ENCODE results near the gene EIF6. TPM values are rescaled to one million over a fixed set of nuclear protein-coding genes. Genes with fewer than 3 reads are reported as not detected.

The EIF6 gene
- total RNA-seq, 1 donor from 2014 or later: 271 TPM

- no peak overlapping the region for H2AFZ ChIP-seq (ENCODE audit: low read depth, low read length)
- no peak overlapping the region for H3K9ac ChIP-seq (ENCODE audit: low read length)
- Mint-ChIP-seq H3K4me3 (ENCODE audit: unreplicated experiment) (no peak overlapping the region), H3K27ac (ENCODE audit: unreplicated experiment) (no peak overlapping the region), H3K36me3 (ENCODE audit: low read depth, unreplicated experiment) (peaks cover 3% of the 10 kb centered on the region), H3K4me1 (ENCODE audit: low read depth, unreplicated experiment) (peaks cover 18% of the 10 kb centered on the region), H3K27me3 (ENCODE audit: low read depth, unreplicated experiment) (peaks cover 1% of the 10 kb centered on the region), H3K9me3 (ENCODE audit: unreplicated experiment) (peaks cover 2% of the 10 kb centered on the region)
- DNase-seq (ENCODE audit: low read depth) (no peak), FAIRE-seq (no peak)
- TF ChIP-seq, protein P1, sequence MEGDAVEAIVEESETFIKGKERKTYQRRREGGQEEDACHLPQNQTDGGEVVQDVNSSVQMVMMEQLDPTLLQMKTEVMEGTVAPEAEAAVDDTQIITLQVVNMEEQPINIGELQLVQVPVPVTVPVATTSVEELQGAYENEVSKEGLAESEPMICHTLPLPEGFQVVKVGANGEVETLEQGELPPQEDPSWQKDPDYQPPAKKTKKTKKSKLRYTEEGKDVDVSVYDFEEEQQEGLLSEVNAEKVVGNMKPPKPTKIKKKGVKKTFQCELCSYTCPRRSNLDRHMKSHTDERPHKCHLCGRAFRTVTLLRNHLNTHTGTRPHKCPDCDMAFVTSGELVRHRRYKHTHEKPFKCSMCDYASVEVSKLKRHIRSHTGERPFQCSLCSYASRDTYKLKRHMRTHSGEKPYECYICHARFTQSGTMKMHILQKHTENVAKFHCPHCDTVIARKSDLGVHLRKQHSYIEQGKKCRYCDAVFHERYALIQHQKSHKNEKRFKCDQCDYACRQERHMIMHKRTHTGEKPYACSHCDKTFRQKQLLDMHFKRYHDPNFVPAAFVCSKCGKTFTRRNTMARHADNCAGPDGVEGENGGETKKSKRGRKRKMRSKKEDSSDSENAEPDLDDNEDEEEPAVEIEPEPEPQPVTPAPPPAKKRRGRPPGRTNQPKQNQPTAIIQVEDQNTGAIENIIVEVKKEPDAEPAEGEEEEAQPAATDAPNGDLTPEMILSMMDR (IDR thresholded peaks at IDR 0.05; ENCODE audit: insufficient read depth, low read depth, low read length): no peak
- no peak for TF ChIP-seq EZH2 (IDR thresholded peaks at IDR 0.05; ENCODE audit: insufficient read depth, low read length)
- peaks cover 22% of the 10 kb centered on the region for H3K27me3 ChIP-seq (ENCODE audit: insufficient read depth, low read length)
- H3K36me3 ChIP-seq (ENCODE audit: insufficient read depth, low read length): no peaks in the 10 kb centered on the region
- H3K4me1 ChIP-seq (ENCODE audit: insufficient read depth, low read length): no peaks in the 10 kb centered on the region
- H3K4me2 ChIP-seq (ENCODE audit: low read length): no peak overlapping the region
- H3K27ac ChIP-seq (ENCODE audit: low read depth, low read length): no peak overlapping the region
- H3K79me2 ChIP-seq (ENCODE audit: insufficient read depth, low read length): no peaks in the 10 kb centered on the region
- no peak overlapping the region for H3K4me3 ChIP-seq (ENCODE audit: insufficient read depth, low read depth, low read length)
- no peaks in the 10 kb centered on the region for H3K9me3 ChIP-seq (ENCODE audit: insufficient read depth, low read depth, low read length)
- no peaks in the 10 kb centered on the region for H4K20me1 ChIP-seq (ENCODE audit: insufficient read depth, low read length)
Observed at GRCh38 chr20:35243986-35244385, 40.6 kb downstream of the EIF6 start.

DNA sequence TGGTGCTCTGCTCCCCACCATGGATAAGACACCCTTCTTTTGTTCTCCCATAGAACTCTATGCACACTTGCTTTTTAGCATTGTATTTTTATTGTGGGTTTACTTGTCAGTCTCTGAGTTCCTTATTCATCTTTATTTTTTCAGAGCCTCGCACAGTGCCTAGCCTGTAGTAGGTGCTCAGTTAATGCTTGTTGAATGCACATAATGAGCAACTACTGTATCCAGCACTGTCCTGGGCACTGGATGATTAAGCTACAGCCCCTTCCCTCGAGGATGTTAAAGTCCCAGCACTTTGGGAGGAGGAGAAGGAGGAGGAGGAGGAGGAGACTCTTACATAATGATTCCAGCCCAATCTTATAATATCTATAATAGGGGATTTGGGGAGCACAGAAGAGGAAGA lies 41.3 kb downstream of the EIF6 start:
- Histone ChIP-seq H3K36me3 (ENCODE audit: insufficient read depth, low read length) (no peaks in the 10 kb centered on the region), H3K4me1 (ENCODE audit: insufficient read depth, low read length) (no peaks in the 10 kb centered on the region), H2AFZ (ENCODE audit: low read depth, low read length) (no peak overlapping the region), H3K9ac (ENCODE audit: low read length) (no peak overlapping the region), H3K27ac (ENCODE audit: low read depth, low read length) (no peak overlapping the region), H3K27me3 (ENCODE audit: insufficient read depth, low read length) (peaks cover 22% of the 10 kb centered on the region), H3K4me3 (ENCODE audit: insufficient read depth, low read depth, low read length) (no peak overlapping the region), H3K9me3 (ENCODE audit: insufficient read depth, low read depth, low read length) (no peaks in the 10 kb centered on the region), H3K4me2 (ENCODE audit: low read length) (no peak overlapping the region), H3K79me2 (ENCODE audit: insufficient read depth, low read length) (no peaks in the 10 kb centered on the region), H4K20me1 (ENCODE audit: insufficient read depth, low read length) (no peaks in the 10 kb centered on the region)
- TF ChIP-seq, protein P1 (IDR thresholded peaks at IDR 0.05; ENCODE audit: insufficient read depth, low read depth, low read length): no peak
- TF ChIP-seq EZH2 (IDR thresholded peaks at IDR 0.05; ENCODE audit: insufficient read depth, low read length): no peak
- DNase-seq (ENCODE audit: low read depth) (no peak), FAIRE-seq (no peak)
- Mint-ChIP-seq H3K36me3 (ENCODE audit: low read depth, unreplicated experiment) (peaks cover 3% of the 10 kb centered on the region), H3K27ac (ENCODE audit: unreplicated experiment) (no peak overlapping the region), H3K4me3 (ENCODE audit: unreplicated experiment) (no peak overlapping the region), H3K27me3 (ENCODE audit: low read depth, unreplicated experiment) (peaks cover 5% of the 10 kb centered on the region), H3K9me3 (ENCODE audit: unreplicated experiment) (peaks cover 2% of the 10 kb centered on the region), H3K4me1 (ENCODE audit: low read depth, unreplicated experiment) (peaks cover 14% of the 10 kb centered on the region)

DNA sequence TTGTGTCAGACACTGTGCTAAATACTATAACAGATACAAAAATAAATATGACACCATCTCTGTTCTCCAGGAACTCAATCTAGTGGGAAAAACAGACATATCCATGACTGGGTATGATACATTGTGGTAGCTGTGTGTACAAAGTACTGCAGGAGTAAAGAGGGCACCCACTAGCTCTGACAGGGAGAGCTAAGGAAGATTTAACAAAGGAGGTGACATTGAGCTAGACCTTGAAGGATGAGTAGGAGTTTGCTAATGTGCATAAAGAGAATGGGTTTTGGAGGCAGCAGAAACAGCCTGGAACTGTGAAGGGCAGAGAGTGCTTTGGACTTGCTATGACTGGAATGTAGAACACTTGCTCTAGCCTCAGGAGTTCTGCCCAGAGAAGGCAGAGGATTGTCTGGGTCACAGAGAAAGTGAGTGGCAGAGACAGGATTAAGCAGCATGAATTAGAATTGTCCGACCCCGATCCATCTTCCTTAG lies 43.7 kb downstream of the EIF6 start:
- Histone ChIP-seq H4K20me1 (ENCODE audit: insufficient read depth, low read length) (no peaks in the 10 kb centered on the region), H3K79me2 (ENCODE audit: insufficient read depth, low read length) (no peaks in the 10 kb centered on the region), H3K4me1 (ENCODE audit: insufficient read depth, low read length) (no peaks in the 10 kb centered on the region), H3K9ac (ENCODE audit: low read length) (no peak overlapping the region), H3K27me3 (ENCODE audit: insufficient read depth, low read length) (peaks cover 22% of the 10 kb centered on the region), H3K9me3 (ENCODE audit: insufficient read depth, low read depth, low read length) (no peaks in the 10 kb centered on the region), H3K36me3 (ENCODE audit: insufficient read depth, low read length) (no peaks in the 10 kb centered on the region), H3K4me3 (ENCODE audit: insufficient read depth, low read depth, low read length) (no peak overlapping the region), H2AFZ (ENCODE audit: low read depth, low read length) (no peak overlapping the region), H3K4me2 (ENCODE audit: low read length) (no peak overlapping the region), H3K27ac (ENCODE audit: low read depth, low read length) (no peak overlapping the region)
- peaks cover 8% of the 10 kb centered on the region for H3K9me3 Mint-ChIP-seq (ENCODE audit: unreplicated experiment)
- no peak for FAIRE-seq
- H3K36me3 Mint-ChIP-seq (ENCODE audit: low read depth, unreplicated experiment): no peaks in the 10 kb centered on the region
- TF ChIP-seq, protein P1 (IDR thresholded peaks at IDR 0.05; ENCODE audit: insufficient read depth, low read depth, low read length): no peak
- TF ChIP-seq EZH2 (IDR thresholded peaks at IDR 0.05; ENCODE audit: insufficient read depth, low read length): no peak
- peaks cover 13% of the 10 kb centered on the region for H3K27me3 Mint-ChIP-seq (ENCODE audit: low read depth, unreplicated experiment)
- no peak for DNase-seq (ENCODE audit: low read depth)
- H3K4me3 Mint-ChIP-seq (ENCODE audit: unreplicated experiment): no peak overlapping the region
- peaks cover 14% of the 10 kb centered on the region for H3K4me1 Mint-ChIP-seq (ENCODE audit: low read depth, unreplicated experiment)
- H3K27ac Mint-ChIP-seq (ENCODE audit: unreplicated experiment): peak overlapping the region; percentile 23
